D341Med (cell line): ENCODE data around the gene CPNE4.
"Not testable (repeated sequence)": the region's sequence is repeated elsewhere in the genome, so short reads cannot be mapped to it uniquely, and the experiment has no call there.

Experiments used
- DNase-seq: peaks from one replicate; pipeline ENCODE4 v3.0.0; 2012; ENCODE audit warnings: low spot score

The CPNE4 gene

GRCh38 chr3:132034486-132035464 lies at the start of gene CPNE4:
Gene CPNE4 (minus strand): TSS chr3:132035014.
- peak; percentile 95 for DNase-seq

- no peak for DNase-seq
These were observed 48.9 kb upstream of the CPNE4 start for GRCh38 chr3:132083583-132084279.

- DNase-seq, result no peak
These were observed 48.3 kb upstream of the CPNE4 start for GRCh38 chr3:132083159-132083558.

- DNase-seq, result no peak
These were observed 44.3 kb upstream of the CPNE4 start for GRCh38 chr3:132079147-132079546.

GRCh38 chr3:132073771-132074170 lies 39.0 kb upstream of the CPNE4 start:
- no peak for DNase-seq

GRCh38 chr3:132071043-132071442 lies 36.2 kb upstream of the CPNE4 start:
- DNase-seq, result no peak

- DNase-seq, result no peak
These were observed 29.3 kb upstream of the CPNE4 start for GRCh38 chr3:132064114-132064513.

- no peak for DNase-seq
These were observed 27.7 kb upstream of the CPNE4 start for GRCh38 chr3:132062535-132062934.

- DNase-seq, result no peak
These were observed 21.1 kb upstream of the CPNE4 start for GRCh38 chr3:132055872-132056271.

- DNase-seq, result no peak
These were observed 12.4 kb upstream of the CPNE4 start for GRCh38 chr3:132047209-132047608.

GRCh38 chr3:132044874-132045273 lies 10.1 kb upstream of the CPNE4 start:
- not testable (repeated sequence) for DNase-seq

- no peak for DNase-seq
These were observed 7.9 kb upstream of the CPNE4 start for GRCh38 chr3:132042681-132043080.

GRCh38 chr3:132038198-132038825 lies 3.5 kb upstream of the CPNE4 start:
- peak; percentile 33 for DNase-seq

GRCh38 chr3:132037581-132037980 lies 2.8 kb upstream of the CPNE4 start:
- DNase-seq, result no peak

GRCh38 chr3:132037056-132037455 lies 2.2 kb upstream of the CPNE4 start:
- DNase-seq, result no peak

- no peak for DNase-seq
These were observed 723 bp downstream of the CPNE4 start for GRCh38 chr3:132034097-132034485.

GRCh38 chr3:132033471-132033870 lies 1.3 kb downstream of the CPNE4 start:
- DNase-seq, result no peak

- no peak for DNase-seq
These were observed 1.9 kb downstream of the CPNE4 start for GRCh38 chr3:132032959-132033358.

- peak; percentile 82 for DNase-seq
These were observed 5.5 kb downstream of the CPNE4 start for GRCh38 chr3:132029182-132029902.

GRCh38 chr3:132022914-132023313 lies 11.9 kb downstream of the CPNE4 start:
- DNase-seq, result no peak

GRCh38 chr3:132020058-132020457 lies 14.8 kb downstream of the CPNE4 start:
- no peak for DNase-seq

- DNase-seq, result no peak
These were observed 17.7 kb downstream of the CPNE4 start for GRCh38 chr3:132017137-132017536.
